Measurements from ENCODE around the gene SLIT1.

The SLIT1 gene

DNA sequence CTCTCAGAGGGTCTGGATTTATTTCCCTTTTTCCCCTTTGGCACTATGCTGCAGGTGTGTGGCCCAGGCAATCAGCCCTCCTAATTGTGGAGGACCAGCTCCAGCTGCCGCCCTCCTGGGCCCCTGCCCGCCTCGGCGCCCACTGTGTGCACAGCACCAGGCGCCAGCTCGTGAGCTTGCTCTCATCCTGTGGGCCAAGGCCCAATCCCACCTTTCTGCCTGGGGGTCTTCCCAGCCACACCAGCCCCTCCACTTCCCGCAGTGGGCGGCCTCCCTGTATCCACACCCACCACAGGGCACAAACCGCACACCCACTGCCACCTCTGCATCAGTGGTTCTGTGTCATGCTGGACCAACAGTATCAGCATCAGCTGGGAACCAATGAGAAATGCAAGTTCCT, 25.5 kb upstream of the SLIT1 start:
- TF ChIP-seq ZFX (IDR thresholded peaks at IDR 0.05), result no peak
- no peak for TF ChIP-seq CTCF (conservative IDR thresholded peaks at IDR 0.05)
- no peak overlapping the region for H3K27ac ChIP-seq

GRCh38 chr10:97210543-97210960, 24.8 kb upstream of the SLIT1 start:
- TF ChIP-seq ZFX (IDR thresholded peaks at IDR 0.05) (no peak), CTCF (conservative IDR thresholded peaks at IDR 0.05) (peak; percentile 98)
- H3K27ac ChIP-seq, result no peak overlapping the region

DNA sequence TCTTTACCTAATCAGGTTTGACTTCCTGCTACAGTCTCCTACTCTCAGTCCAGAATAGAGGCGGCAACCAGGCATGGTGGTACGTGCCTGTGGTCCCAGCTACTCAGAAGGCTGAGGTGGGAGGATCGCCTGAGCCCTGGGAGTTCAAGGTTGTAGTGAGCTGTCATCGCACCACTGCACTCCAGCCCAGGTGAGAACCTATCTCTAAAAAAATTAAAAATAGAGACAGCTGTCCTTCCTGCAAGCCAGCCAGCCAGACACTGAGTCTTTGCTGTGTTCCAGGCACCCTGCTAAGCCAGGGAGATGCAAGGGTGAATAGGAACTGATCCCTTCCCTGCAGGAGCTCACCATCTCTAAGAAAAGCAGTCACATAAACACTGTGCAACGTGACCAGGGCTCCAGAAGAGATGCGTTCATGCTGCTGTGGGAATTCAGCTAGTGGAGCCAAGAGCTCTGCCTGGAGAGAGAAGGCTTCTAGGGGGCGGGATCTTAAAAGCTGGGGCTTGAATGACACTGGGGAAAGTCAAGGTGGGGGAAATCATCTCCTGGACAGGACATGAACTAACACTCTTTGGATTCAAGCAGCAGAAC, 22.1 kb upstream of the SLIT1 start:
- TF ChIP-seq ZFX (IDR thresholded peaks at IDR 0.05) (no peak), CTCF (conservative IDR thresholded peaks at IDR 0.05) (no peak)
- H3K27ac ChIP-seq, result no peak overlapping the region

GRCh38 chr10:97207131-97207530, 21.4 kb upstream of the SLIT1 start:
- TF ChIP-seq CTCF (conservative IDR thresholded peaks at IDR 0.05) (no peak), ZFX (IDR thresholded peaks at IDR 0.05) (no peak)
- no peak overlapping the region for H3K27ac ChIP-seq

GRCh38 chr10:97204826-97205679, 19.3 kb upstream of the SLIT1 start:
- TF ChIP-seq ZFX (IDR thresholded peaks at IDR 0.05) (no peak), CTCF (conservative IDR thresholded peaks at IDR 0.05) (no peak)
- no peak overlapping the region for H3K27ac ChIP-seq

DNA sequence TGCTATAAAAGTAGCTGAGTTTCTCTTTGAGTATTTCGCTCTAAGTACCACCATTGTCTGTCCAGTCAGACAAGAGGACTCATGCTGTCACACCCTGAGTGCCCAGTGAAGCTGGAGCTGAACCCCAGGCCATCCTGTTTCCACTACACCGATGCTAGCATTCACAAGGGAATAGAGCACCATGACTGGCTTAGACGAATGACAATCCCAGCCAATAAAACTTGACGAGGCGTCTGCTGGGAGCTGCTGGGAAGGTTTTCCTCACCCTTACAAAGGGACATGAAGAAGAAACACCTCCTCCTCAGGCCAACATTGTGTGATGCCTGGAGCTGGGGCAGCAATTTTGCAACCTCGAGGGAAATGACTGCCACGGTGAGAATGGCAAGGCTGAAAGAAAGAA, 17.5 kb upstream of the SLIT1 start:
- TF ChIP-seq CTCF (conservative IDR thresholded peaks at IDR 0.05) (no peak), ZFX (IDR thresholded peaks at IDR 0.05) (no peak)
- H3K27ac ChIP-seq, result no peak overlapping the region

DNA sequence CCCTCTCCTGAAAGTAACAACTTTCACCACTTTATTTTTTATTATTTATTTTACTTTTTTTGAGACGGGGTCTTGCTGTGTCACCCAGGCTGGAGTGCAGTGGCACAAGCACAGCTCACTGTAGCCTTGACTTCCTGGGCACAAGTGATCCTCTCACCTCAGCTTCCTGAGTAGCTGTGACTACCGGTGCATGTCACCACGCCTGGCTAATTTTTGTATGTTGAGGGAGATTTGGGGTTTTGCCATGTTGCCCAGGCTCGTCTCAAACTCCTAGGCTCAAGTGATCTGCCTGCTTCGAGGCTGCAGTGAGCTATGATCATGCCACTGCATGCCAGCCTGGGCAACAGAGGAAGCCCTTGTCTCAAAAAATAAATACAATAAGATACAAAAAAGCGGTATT, 14.9 kb upstream of the SLIT1 start:
- TF ChIP-seq ZFX (IDR thresholded peaks at IDR 0.05), result no peak
- no peak for TF ChIP-seq CTCF (conservative IDR thresholded peaks at IDR 0.05)
- no peak overlapping the region for H3K27ac ChIP-seq

Data from C4-2B (cell line).